Neutrophil (primary cell): Measurements from ENCODE around the gene CACNA1C.

Source experiments
- H3K27ac ChIP-seq: fragments of 200-600 bp; sonication (generic); 2 replicates; pipeline ENCODE4 v1.5.1; 2016; ENCODE audit warnings: mild to moderate bottlenecking, moderate library complexity
- H3K27me3 ChIP-seq: fragments of 200-600 bp; sonication (generic); 2 replicates; pipeline ENCODE4 v1.6.0; 2016; ENCODE audit warnings: mild to moderate bottlenecking
- H3K36me3 ChIP-seq: fragments of 200-600 bp; sonication (generic); 2 replicates; pipeline ENCODE4 v1.5.1; 2017
- H3K4me1 ChIP-seq, 2 experiments: fragments of 200-600 bp in 1 of 2; sonication (generic) in 1 of 2; 1 replicate in 1 of 2; 2 replicates in 1 of 2; pipeline versions ENCODE4 v1.5.1 to v1.6.1; 2013 to 2016; ENCODE audit warnings: low read depth in 1 of 2, low read length in 1 of 2, mild to moderate bottlenecking in 1 of 2, moderate library complexity in 1 of 2; ENCODE audit not compliant: control insufficient read depth in 1 of 2, insufficient read depth in 1 of 2
- H3K4me3 ChIP-seq, 2 experiments: fragments of 200-600 bp in 1 of 2; sonication (generic) in 1 of 2; 1 replicate in 1 of 2; 2 replicates in 1 of 2; pipeline ENCODE4 v1.5.1; 2013 to 2016; ENCODE audit warnings: low read depth in 1 of 2, low read length in 1 of 2, mild to moderate bottlenecking in 1 of 2, moderate library complexity in 1 of 2
- H3K9me3 ChIP-seq: fragments of 200-600 bp; sonication (generic); 2 replicates; pipeline ENCODE4 v1.5.1; 2016
- TF ChIP-seq, protein P1 (sequence below): fragments of 200-600 bp; sonication (generic); IDR thresholded peaks from 2 replicates; pipeline ENCODE4 v1.5.1; 2016; ENCODE audit warnings: antibody characterized with exemption

CACNA1C gene

DNA sequence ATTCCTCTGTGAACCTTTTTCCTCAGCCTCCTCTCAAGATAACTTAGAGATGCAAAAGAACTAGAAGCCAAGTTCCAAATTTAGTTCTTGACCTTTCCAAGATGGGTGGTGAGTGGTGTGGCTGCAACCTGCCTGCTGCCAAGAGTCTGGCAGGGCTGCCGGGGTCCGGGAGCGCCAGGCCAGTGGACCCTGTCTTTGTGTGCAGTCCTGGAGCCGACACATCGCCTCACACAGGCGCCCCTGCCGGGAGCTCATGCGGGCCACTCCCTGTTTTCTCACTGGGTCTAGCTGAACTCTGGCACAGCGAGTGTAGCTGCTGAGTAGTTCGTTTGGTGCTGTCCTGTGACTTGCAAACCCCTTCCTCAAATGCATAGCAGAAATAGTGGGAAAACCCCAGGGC, 84.9 kb downstream of the CACNA1C start:
- H3K4me3 ChIP-seq, result no peak overlapping the region
- no peaks in the 10 kb centered on the region for H3K9me3 ChIP-seq
- H3K36me3 ChIP-seq, result no peaks in the 10 kb centered on the region
- H3K27ac ChIP-seq, result no peak overlapping the region
- H3K4me1 ChIP-seq, result no peaks in the 10 kb centered on the region
- no peaks in the 10 kb centered on the region for H3K27me3 ChIP-seq
- TF ChIP-seq, protein P1, sequence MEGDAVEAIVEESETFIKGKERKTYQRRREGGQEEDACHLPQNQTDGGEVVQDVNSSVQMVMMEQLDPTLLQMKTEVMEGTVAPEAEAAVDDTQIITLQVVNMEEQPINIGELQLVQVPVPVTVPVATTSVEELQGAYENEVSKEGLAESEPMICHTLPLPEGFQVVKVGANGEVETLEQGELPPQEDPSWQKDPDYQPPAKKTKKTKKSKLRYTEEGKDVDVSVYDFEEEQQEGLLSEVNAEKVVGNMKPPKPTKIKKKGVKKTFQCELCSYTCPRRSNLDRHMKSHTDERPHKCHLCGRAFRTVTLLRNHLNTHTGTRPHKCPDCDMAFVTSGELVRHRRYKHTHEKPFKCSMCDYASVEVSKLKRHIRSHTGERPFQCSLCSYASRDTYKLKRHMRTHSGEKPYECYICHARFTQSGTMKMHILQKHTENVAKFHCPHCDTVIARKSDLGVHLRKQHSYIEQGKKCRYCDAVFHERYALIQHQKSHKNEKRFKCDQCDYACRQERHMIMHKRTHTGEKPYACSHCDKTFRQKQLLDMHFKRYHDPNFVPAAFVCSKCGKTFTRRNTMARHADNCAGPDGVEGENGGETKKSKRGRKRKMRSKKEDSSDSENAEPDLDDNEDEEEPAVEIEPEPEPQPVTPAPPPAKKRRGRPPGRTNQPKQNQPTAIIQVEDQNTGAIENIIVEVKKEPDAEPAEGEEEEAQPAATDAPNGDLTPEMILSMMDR, result no peak

DNA sequence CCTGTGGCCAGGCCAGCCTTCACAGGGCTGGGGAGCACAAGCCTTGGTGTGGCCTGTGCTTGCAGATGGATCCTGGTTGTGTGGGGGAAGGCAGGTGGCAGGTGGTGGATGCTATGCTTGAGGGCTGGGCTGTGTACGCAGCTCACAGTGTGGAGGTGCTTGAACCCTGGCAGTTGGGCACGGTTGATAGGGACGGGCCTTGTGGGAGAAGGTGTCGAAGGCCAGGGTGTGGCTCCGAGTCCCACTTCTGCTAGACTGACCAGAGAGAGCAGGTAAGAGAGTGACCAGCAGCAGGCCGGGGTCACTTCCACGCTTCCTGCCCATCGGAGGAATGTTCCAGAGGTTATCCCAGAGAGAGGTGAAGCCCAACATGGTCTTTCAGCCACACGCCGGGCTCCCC, 85.5 kb downstream of the CACNA1C start:
- Histone ChIP-seq H3K4me1 (no peaks in the 10 kb centered on the region), H3K27ac (no peak overlapping the region), H3K27me3 (no peaks in the 10 kb centered on the region), H3K4me3 (no peak overlapping the region), H3K9me3 (no peaks in the 10 kb centered on the region), H3K36me3 (no peaks in the 10 kb centered on the region)
- TF ChIP-seq, protein P1, result no peak

DNA sequence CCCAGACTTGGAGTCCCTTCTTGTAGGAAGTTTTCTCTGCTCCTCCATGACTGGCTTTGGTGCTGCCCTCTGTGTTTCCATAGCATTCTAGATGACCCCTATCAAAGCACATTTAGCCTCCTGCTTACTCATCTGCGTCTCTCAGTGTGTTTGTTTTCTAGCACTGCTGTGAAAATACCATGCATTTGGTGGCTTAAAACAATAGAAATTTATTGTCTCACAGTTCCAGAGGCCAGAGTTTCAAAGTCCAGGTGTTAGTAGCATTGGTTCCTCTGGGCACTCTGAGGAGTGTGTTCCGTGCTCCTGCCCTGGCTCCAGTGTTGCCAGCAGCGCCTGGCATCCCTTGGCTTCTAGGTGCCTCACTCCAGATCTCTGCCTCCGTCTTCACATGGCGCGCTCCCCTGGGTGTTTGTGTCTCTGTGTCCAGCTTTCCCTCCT, 86.1 kb downstream of the CACNA1C start:
- Histone ChIP-seq H3K27me3 (no peaks in the 10 kb centered on the region), H3K4me1 (no peaks in the 10 kb centered on the region), H3K9me3 (no peaks in the 10 kb centered on the region), H3K27ac (no peak overlapping the region), H3K36me3 (no peaks in the 10 kb centered on the region), H3K4me3 (no peak overlapping the region)
- TF ChIP-seq, protein P1, result no peak

DNA sequence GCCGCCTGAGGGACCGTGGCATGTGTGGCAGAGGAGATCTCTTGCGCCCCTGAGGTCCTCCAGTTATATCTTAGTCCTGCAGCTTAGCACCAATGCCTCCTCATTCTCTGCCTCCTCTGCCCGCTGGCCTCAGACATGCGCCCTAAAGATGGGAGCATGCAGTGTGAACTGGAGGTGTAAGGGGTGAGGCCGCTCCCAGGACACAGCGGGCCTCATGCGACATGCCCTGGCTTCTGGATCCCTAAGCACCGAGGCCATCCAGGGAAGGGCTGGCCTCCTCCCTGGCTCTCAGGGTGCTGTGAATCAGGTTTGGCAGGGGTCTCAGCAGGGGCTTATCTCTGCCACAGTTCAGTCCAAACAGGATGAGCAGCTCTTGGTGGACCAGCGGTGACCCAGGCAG, 86.9 kb downstream of the CACNA1C start:
- TF ChIP-seq, protein P1, result no peak
- Histone ChIP-seq H3K4me3 (no peak overlapping the region), H3K4me1 (no peaks in the 10 kb centered on the region), H3K27me3 (no peaks in the 10 kb centered on the region), H3K9me3 (no peaks in the 10 kb centered on the region), H3K27ac (no peak overlapping the region), H3K36me3 (no peaks in the 10 kb centered on the region)

DNA sequence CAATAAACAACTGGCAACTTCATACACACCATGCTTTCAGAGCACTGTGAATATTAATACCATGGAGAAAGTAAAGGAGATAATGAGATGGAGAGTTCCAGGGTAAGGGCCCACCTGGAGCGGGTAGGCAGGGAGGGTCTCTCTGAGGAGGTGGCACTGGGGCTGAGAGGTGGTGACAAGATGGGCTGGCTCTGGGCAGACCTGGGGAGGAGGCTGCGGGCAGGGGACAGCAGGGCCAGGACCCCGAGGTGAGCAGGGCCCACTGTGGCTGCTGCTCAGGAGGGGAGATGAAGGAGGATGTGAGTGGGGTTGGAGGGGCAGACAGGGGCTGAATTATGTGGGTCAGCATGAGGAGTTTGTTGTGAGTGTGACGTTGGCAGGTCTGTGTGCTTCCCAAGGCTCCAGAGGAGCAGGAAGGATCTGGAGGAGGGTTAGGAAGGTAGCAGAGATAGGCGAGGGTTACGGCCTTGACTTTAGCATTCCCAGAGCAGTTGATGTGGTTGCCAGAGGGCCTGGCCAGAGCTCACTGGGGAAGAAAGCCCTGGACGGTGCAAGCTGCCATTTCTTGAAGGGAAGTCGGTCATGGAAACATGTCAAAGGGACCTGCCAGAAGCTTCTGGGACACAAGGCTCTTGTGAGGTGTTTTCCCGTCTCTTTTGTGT, 88.2 kb downstream of the CACNA1C start:
- no peaks in the 10 kb centered on the region for H3K36me3 ChIP-seq
- H3K9me3 ChIP-seq, result no peaks in the 10 kb centered on the region
- no peaks in the 10 kb centered on the region for H3K27me3 ChIP-seq
- TF ChIP-seq, protein P1, result no peak
- no peak overlapping the region for H3K27ac ChIP-seq
- H3K4me3 ChIP-seq, result no peak overlapping the region
- no peaks in the 10 kb centered on the region for H3K4me1 ChIP-seq
